Activated CD8-positive, alpha-beta memory T cell treated with anti-CD3 and anti-CD28 coated beads, Interleukin-2, amount 50 U/mL, for 24 hours (primary cell): ENCODE data around the gene SLAIN2.
"Not testable (repeated sequence)": the region's sequence is repeated elsewhere in the genome, so short reads cannot be mapped to it uniquely, and the experiment has no call there.

Experiments
- DNase-seq: peaks from one replicate; pipeline ENCODE4 v3.0.0-alpha.2; 2020; ENCODE audit errors: extremely low read depth

SLAIN2 gene

DNA sequence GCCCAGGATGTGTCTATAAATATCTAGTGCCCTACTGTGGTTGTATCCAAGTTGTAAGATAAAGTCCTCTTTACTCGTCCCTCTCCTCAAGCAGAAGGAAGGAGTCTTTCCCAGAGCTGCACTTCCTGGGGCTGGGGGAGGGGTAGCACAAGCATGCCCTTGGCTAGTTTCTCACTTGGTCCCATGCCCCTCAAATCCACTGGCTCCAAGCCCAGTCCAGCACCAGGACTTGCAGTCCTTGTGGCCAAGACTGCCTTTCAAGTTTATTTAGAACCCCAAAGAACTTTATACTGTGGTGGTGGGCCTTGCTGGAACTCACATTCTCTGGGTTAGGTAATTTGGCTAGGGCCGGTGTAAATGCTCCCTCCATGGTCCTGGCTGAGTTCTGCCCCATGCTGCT lies 98.7 kb downstream of the SLAIN2 start:
- DNase-seq = no peak

DNA sequence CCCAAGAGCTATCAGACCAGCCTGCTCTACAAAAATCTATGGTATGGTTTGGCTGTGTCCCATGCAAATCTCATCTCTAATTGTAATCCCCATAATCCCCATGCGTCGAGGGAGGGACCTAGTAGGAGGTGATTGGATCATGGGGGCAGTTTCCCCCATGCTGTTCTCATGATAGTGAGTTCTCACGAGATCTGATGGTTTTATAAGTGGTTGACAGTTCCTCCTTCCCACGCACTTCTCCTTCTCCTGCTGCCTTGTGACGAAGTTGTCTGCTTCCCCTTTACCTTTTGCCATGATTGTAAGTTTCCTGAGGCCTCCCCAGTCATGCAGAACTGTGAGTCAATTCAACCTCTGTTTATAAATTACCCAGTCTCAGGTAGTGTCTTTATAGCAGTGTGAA lies 99.6 kb downstream of the SLAIN2 start:
- DNase-seq = not testable (repeated sequence)

DNA sequence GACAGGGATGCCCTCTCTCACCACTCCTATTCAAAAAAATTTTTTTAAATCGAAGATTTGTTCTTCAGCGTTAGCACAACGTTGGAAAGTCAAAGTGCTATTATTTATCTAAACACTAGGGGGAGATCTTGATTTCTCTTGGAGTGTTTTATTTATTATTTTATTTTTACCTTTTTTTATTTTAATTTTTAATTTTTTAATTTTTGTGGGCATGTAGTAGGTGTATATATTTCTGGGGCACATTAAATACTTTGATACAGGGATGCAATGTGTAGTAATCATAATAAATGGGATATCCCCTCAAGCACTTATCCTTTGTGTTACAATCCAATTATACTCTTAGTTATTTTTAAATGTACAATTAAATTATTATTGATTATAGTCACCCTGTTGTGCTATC lies 104.4 kb downstream of the SLAIN2 start:
- DNase-seq = no peak

DNA sequence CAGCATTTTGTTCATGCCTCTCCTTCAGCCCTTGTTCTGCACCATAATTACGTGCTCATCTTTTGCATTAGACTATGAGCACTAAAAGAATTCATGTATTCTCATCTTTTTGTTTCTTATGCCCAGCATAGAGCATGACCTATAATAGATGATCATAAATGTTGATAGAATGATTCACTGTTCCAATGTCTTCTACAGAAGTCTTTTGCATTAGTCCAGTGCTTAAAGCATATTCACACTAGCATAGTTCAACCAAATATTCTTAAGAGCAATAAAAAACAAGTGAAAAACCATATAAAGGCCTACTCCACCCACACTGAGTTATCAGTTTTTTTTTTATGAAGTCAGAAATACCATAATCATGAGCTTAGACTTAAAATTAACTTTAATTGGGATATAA lies 105.3 kb downstream of the SLAIN2 start:
- DNase-seq = no peak

DNA sequence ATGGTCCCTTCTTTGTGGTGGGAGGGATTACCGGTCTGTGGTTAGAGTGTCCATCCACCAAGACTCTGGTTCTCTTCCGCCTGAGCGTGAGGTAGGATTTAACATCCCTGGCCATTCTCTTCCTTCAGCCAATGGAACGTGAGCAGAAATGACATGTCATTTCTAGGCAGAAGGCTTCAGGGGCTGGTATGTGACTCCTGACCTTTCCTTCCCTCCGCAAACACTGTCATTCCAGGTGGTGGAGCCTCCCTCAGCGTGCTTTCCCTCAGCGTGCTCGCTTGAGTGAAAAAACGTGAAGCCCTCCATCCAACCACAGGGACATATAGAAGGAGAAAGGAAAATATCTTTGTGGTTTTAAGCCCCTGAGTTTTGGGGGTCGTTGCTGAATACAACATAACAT lies 107.8 kb downstream of the SLAIN2 start:
- DNase-seq = no peak

DNA sequence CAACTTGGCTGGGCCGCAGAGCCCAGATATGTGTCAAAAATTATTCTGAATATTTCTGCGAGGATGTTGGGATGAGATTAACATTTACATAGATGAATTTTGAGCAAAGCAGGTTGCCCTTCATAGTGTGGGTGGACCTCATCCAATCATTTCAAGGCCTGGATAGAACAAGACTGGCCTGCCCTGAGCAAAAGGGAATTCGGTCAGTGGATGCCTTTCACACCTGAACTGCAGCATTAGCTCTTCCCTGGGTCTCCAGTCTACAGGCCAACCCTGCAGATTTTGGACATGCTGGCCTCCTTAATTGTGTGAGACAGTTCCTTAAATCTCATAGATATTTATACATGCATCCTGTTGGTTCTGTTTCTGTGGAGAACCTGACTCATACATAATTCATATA lies 109.4 kb downstream of the SLAIN2 start:
- no peak for DNase-seq

DNA sequence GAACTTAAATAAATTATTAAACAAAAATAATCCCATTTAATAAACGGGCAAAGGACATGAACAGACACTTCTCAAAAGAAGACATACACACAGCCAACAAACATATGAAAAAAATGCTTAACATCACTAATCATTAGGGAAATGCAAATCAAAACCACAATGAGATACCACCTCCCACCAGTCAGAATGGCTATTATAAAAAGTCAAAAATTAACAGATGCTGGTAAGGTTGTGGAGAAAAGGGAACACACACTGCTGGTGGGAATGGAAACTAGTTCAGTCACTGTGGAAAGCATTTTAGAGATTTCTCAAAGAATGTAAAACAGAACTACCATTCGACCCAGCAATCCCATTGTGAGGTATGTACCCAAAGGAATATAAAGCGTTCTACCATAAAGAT lies 110.3 kb downstream of the SLAIN2 start:
- DNase-seq = not testable (repeated sequence)

DNA sequence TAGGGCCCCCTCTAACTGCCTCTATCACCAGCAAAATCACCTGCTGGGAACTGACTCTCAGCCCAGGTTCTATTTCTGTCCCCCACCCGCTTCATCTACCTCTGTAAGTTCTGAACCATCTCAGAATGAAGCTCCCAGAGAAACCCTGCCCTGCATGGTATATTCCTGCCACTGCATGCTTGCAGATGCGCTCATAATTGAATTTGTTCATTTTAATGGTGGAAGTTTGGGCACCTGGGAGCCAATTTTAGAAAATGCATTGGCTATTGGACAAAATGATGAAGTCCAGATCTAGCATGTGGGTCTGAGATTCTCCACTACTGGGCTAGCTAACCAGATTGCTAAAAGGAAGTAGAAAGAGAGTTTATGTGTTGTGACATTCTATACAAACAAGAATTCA lies 113.3 kb downstream of the SLAIN2 start:
- DNase-seq = no peak

DNA sequence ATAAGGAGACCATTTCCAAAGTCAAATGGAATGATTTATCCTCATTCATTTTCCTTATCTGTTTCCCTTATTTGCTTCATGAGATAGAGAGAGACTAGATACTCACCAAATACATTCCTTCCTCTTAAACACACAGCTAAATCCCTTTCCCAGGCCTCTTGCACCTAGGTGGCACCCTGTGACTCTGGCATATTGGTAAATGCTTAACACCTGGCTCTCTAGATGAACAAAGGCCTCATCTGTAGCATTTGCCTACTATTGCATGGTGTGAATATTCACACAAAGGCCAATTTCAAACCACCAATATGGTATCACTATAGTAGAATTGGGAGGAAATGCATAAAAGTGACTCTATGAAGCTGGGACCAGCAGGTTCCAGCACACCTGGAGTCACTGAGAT lies 119.7 kb downstream of the SLAIN2 start:
- no peak for DNase-seq

DNA sequence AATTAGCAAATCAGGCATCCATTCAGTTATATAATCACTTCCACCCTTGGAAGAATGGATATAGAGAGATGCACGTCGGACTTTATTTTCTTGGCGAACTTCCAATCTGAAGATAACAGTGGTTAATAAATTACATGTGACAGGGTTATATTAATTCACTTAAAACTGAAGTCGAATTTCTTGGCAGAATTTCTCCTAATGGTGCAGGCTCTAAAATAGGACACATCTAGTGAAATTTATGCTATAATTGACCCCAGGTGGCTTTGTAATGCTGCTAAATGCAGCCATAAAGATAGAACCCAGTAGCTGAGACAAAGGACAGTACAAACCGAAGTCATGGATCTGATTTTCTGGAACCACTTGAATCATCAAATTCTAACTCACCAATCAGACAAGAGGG lies 121.0 kb downstream of the SLAIN2 start:
- no peak for DNase-seq

DNA sequence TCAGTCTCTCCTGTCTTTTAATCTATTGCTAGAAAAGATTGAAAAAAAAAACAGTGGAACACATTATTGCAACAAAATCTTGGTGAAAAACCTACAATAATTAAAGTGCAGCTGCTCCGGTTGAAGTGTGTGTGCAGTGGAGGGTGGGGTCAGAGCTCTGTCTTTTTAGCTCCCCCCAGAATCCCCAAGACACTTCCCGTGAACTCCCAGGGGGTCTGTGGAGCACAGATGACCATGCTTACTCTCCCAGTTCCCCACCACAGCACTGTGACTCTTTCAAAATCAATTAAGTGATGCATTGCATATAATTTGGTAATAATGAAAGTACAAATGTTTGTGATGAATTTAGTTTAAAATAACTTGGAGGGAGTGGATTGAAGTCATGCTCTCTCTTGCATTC lies 126.1 kb downstream of the SLAIN2 start:
- DNase-seq = no peak

DNA sequence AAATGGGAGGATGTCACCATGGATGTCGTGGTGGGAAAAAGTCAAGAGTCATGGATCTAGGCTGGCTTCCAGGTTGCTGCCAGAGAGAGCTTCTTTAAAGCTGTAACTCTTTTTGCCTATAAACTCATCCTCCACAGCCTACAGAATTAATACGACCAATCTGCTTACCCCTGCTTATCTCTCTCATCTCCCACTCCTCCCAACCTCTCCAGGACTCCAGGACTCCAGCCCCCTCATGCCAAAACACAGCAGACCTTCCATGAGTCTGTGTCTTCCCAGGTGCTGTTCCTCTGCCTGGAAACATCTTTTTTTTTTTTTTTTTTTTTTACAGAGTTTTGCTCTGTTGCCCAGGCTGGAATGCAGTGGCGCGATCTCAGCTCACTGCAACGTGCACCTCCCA lies 126.6 kb downstream of the SLAIN2 start:
- no peak for DNase-seq

DNA sequence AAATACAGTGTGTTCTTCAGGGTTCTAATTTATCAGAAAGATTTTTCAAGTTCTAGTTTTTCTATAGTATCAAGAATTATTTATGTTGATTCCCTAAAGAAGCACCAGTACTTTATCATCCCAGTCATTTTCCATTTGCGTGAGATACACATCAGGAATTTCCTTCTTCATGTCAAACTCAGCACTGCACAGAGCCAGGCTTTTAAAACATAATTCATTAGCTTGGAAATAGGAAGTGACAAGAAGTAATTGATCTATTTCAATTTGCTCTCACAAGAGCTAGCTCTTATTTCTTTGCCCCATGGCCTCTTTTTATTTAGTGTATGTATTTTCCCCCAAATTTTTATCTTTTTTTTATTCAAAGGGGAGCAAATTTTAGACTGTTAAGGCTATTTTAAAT lies 128.8 kb downstream of the SLAIN2 start:
- DNase-seq = no peak

DNA sequence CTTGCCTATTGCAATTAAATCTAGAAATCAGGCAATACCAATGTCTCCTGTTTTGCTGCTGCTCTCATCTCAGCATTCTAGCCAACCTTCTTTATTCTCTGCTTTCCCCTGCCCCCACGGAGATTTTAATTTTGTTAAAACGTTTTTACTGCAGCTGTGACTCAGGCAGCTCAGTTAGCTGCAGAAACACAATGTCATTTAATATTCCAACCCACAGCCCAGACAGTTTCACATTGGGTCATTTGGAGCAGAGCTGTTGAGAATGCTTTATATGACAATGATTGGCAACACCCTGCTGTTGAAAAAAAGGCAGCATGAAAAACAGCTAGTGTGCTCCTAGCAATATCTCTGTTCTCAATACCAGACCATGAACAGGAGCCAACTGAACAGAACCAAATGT lies 129.2 kb downstream of the SLAIN2 start:
- no peak for DNase-seq

DNA sequence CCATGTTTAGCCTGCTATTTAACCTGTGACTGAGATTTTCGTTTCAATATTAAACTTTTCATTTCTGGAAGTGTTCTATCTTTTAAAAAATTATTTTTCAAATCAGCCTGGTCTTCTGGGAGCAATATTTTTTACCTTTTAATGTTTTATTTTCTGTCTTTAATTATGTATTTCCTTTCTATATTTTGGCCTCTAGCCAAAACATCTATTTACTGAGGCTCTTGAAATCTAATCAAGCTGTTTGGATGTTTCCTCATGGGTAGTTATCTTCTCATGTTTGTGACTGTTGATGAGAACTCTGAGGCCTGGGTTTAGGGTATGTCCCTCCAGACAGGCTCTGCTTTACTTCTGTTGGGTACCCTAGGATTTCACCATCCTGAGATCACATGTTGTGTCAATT lies 131.5 kb downstream of the SLAIN2 start:
- no peak for DNase-seq

DNA sequence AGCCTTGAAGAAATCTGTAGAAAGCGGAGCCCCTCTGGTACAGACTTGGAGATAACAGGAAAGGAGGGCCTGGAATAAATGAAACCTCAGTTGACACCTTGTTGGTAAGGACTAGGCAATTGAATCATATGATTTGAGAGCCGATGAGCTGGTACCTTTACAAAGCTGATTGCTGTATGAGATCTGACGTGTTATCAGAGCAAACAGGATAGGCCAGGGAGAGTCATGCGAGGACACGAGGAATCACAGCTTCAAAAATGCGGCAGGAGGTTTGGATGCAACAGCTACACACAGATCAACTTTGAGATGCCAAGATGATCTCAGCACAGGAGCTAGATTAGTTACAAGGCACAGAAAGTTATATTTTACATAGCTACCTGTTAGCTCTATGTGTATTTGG lies 134.4 kb downstream of the SLAIN2 start:
- DNase-seq = no peak
